ENCODE data around the gene UNK. TPM values are rescaled to one million over a fixed set of nuclear protein-coding genes. Genes with fewer than 3 reads are reported as not detected.

The UNK gene
- total and polyA plus RNA-seq, 2 of the 13 experiments (the other 11 are each of a cell fraction or from before 2014, with no cell fraction given) = 31.6 to 33.0 TPM

DNA sequence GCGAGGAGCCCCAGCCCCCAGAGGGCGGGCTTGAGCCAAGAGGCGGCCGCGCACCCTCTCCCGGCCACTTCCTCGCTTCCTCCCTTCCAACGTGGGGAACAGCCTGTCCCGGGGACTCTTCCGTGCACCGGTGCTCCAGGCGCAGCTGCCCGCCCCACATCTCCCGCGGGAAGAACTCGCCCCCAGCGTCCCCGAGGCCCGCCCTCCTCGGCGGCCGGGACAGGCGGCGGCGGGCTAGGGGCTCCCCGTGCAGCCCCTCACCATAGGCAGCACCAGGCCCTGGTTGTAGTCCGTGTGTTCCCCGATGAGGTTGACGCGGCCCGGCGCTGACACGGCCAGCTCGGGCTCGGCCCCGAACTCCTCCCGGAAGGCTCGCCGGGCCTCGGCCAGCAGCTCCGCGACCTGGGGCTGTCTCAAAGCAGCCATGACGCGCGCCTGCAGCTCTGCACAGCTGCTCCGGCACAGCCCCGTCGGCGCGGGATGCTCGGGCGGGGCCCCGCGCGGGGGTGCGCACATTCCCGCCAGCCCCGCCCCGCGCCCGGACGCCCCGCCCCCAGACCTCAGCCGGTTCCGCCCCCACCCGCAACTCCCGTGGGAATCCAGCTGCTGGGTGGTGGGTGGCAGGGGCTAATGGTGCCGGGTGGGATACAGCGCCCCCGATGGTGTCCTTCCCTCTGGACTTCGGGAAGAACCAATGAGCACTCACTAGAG is 19.7 kb upstream of the UNK start, which contains the start of gene GALK1 (continued):
- TF ChIP-seq, protein P1, sequence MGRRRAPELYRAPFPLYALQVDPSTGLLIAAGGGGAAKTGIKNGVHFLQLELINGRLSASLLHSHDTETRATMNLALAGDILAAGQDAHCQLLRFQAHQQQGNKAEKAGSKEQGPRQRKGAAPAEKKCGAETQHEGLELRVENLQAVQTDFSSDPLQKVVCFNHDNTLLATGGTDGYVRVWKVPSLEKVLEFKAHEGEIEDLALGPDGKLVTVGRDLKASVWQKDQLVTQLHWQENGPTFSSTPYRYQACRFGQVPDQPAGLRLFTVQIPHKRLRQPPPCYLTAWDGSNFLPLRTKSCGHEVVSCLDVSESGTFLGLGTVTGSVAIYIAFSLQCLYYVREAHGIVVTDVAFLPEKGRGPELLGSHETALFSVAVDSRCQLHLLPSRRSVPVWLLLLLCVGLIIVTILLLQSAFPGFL (CRISPR knock-in tag; IDR thresholded peaks at IDR 0.05) = peak; percentile 75; the same call in 1 of the 2 replicates
- TF ChIP-seq, protein P2, sequence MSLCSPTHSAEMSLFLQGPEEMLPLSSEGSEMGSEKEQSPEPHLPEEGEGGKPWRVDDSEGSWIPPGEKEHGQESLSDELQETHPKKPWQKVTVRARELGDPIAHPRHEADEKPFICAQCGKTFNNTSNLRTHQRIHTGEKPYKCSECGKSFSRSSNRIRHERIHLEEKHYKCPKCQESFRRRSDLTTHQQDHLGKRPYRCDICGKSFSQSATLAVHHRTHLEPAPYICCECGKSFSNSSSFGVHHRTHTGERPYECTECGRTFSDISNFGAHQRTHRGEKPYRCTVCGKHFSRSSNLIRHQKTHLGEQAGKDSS (CRISPR knock-in tag; IDR thresholded peaks at IDR 0.05; ENCODE audit: borderline replicate concordance, low read depth) = 0 out of 2 replicates have a peak, but pooled peaks have one; percentile 20
- TF ChIP-seq TGIF2 (CRISPR knock-in tag; IDR thresholded peaks at IDR 0.05) (no peak), ZNF850 (CRISPR knock-in tag; conservative IDR thresholded peaks at IDR 0.05) (0 out of 2 replicates have a peak, but pooled peaks have one; percentile 67), ZNF652 (CRISPR knock-in tag; IDR thresholded peaks at IDR 0.05; ENCODE audit: borderline replicate concordance, low read depth) (no peak), KAT8 (CRISPR knock-in tag; IDR thresholded peaks at IDR 0.05) (0 out of 2 replicates have a peak, but pooled peaks have one; percentile 3), ZNF124 (CRISPR knock-in tag; IDR thresholded peaks at IDR 0.05) (no peak), TEAD3 (CRISPR knock-in tag; optimal IDR thresholded peaks at IDR 0.05; ENCODE audit: borderline replicate concordance) (peak; percentile 40), ZSCAN31 (CRISPR knock-in tag; IDR thresholded peaks at IDR 0.05; ENCODE audit: low read depth) (peak; percentile 44), TBX2 (CRISPR knock-in tag; IDR thresholded peaks at IDR 0.05; ENCODE audit: borderline replicate concordance) (0 out of 2 replicates have a peak, but pooled peaks have one; percentile 19), KDM4B (CRISPR knock-in tag; IDR thresholded peaks at IDR 0.05) (no peak), ZNF777 (CRISPR knock-in tag; IDR thresholded peaks at IDR 0.05) (peak; percentile 86), FOXM1 (CRISPR knock-in tag; IDR thresholded peaks at IDR 0.05) (no peak; the same call in 1 of the 2 replicates), ZNF382 (CRISPR knock-in tag; IDR thresholded peaks at IDR 0.05; ENCODE audit: borderline replicate concordance) (no peak), ATF7-NPFF (CRISPR knock-in tag; IDR thresholded peaks at IDR 0.05; ENCODE audit: low read depth) (no peak), AGO1 (IDR thresholded peaks at IDR 0.05; ENCODE audit: low read depth, low read length, poor library complexity, severe bottlenecking) (peak; percentile 28), TCF7L2 (IDR thresholded peaks at IDR 0.05; ENCODE audit: low read depth, low read length) (no peak)
- TF ChIP-seq, protein P3, sequence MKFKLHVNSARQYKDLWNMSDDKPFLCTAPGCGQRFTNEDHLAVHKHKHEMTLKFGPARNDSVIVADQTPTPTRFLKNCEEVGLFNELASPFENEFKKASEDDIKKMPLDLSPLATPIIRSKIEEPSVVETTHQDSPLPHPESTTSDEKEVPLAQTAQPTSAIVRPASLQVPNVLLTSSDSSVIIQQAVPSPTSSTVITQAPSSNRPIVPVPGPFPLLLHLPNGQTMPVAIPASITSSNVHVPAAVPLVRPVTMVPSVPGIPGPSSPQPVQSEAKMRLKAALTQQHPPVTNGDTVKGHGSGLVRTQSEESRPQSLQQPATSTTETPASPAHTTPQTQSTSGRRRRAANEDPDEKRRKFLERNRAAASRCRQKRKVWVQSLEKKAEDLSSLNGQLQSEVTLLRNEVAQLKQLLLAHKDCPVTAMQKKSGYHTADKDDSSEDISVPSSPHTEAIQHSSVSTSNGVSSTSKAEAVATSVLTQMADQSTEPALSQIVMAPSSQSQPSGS (CRISPR knock-in tag; IDR thresholded peaks at IDR 0.05) = no peak
- TF ChIP-seq, protein P4, sequence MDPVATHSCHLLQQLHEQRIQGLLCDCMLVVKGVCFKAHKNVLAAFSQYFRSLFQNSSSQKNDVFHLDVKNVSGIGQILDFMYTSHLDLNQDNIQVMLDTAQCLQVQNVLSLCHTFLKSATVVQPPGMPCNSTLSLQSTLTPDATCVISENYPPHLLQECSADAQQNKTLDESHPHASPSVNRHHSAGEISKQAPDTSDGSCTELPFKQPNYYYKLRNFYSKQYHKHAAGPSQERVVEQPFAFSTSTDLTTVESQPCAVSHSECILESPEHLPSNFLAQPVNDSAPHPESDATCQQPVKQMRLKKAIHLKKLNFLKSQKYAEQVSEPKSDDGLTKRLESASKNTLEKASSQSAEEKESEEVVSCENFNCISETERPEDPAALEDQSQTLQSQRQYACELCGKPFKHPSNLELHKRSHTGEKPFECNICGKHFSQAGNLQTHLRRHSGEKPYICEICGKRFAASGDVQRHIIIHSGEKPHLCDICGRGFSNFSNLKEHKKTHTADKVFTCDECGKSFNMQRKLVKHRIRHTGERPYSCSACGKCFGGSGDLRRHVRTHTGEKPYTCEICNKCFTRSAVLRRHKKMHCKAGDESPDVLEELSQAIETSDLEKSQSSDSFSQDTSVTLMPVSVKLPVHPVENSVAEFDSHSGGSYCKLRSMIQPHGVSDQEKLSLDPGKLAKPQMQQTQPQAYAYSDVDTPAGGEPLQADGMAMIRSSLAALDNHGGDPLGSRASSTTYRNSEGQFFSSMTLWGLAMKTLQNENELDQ (CRISPR knock-in tag; IDR thresholded peaks at IDR 0.05; ENCODE audit: borderline replicate concordance) = no peak
- TF ChIP-seq, protein P5, sequence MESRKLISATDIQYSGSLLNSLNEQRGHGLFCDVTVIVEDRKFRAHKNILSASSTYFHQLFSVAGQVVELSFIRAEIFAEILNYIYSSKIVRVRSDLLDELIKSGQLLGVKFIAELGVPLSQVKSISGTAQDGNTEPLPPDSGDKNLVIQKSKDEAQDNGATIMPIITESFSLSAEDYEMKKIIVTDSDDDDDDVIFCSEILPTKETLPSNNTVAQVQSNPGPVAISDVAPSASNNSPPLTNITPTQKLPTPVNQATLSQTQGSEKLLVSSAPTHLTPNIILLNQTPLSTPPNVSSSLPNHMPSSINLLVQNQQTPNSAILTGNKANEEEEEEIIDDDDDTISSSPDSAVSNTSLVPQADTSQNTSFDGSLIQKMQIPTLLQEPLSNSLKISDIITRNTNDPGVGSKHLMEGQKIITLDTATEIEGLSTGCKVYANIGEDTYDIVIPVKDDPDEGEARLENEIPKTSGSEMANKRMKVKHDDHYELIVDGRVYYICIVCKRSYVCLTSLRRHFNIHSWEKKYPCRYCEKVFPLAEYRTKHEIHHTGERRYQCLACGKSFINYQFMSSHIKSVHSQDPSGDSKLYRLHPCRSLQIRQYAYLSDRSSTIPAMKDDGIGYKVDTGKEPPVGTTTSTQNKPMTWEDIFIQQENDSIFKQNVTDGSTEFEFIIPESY (CRISPR knock-in tag; IDR thresholded peaks at IDR 0.05) = no peak

Measured in HepG2 (cell line).